Measurements from ENCODE around the gene CDC42SE2. TPM values are rescaled to one million over a fixed set of nuclear protein-coding genes. Genes with fewer than 3 reads are reported as not detected.

The CDC42SE2 gene
- total RNA-seq, 1 experiment from 2014 or later = 22.5 TPM

DNA sequence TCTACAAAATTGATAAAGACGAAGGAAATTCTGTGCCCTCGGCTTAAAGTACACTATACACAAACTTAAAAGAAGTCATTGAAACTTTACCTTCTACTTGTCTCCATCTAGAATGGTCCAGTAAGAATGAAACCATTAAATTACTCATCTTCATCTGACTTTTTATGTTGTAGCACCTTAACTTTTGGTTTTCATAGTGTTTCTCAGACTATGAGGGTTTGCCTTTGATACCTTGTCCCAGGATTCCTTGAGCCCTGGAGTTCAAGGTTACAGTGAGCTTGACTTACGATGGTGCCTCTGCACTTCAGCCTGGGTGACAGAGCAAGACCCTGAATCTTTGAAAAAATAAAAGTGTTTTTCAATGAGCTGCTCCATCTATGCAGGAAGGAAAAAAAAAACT is 132.2 kb downstream of the CDC42SE2 start:
- no peak overlapping the region for H3K4me3 Mint-ChIP-seq
- H3K27ac Mint-ChIP-seq = no peak overlapping the region
- ATAC-seq (no peak), DNase-seq (ENCODE audit: low spot score) (no peak)
- ChIA-PET POLR2A (no interaction called here), CTCF (interaction anchor here (1.0 kb wide), 1 partner anchor 14 kb away, joined by 4 read pairs; no protein-coding TSS in a partner anchor)
- TF ChIP-seq SMAD4 (CRISPR knock-in tag; IDR thresholded peaks at IDR 0.05) = no peak
- TF ChIP-seq RORB (CRISPR knock-in tag; IDR thresholded peaks at IDR 0.05) = no peak
- TF ChIP-seq CTCF (IDR thresholded peaks at IDR 0.05) = no peak
- TF ChIP-seq ATF1 (CRISPR knock-in tag; IDR thresholded peaks at IDR 0.05) = no peak
- no peak for TF ChIP-seq GTF2I (CRISPR knock-in tag; conservative IDR thresholded peaks at IDR 0.05)
- no peak for TF ChIP-seq CBFB (CRISPR knock-in tag; IDR thresholded peaks at IDR 0.05; ENCODE audit: low read depth)
- no peak for TF ChIP-seq ZNF423 (CRISPR knock-in tag; IDR thresholded peaks at IDR 0.05)
- TF ChIP-seq MYBL2 (CRISPR knock-in tag; IDR thresholded peaks at IDR 0.05) = no peak
- TF ChIP-seq TCF7 (CRISPR knock-in tag; IDR thresholded peaks at IDR 0.05; ENCODE audit: low read depth) = no peak
- no peak for TF ChIP-seq HMGA2 (CRISPR knock-in tag; IDR thresholded peaks at IDR 0.05)
- TF ChIP-seq AFF4 (CRISPR knock-in tag; IDR thresholded peaks at IDR 0.05; ENCODE audit: borderline replicate concordance) = no peak
- TF ChIP-seq, protein P1, sequence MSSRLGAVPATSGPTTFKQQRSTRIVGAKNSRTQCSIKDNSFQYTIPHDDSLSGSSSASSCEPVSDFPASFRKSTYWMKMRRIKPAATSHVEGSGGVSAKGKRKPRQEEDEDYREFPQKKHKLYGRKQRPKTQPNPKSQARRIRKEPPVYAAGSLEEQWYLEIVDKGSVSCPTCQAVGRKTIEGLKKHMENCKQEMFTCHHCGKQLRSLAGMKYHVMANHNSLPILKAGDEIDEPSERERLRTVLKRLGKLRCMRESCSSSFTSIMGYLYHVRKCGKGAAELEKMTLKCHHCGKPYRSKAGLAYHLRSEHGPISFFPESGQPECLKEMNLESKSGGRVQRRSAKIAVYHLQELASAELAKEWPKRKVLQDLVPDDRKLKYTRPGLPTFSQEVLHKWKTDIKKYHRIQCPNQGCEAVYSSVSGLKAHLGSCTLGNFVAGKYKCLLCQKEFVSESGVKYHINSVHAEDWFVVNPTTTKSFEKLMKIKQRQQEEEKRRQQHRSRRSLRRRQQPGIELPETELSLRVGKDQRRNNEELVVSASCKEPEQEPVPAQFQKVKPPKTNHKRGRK (CRISPR knock-in tag; IDR thresholded peaks at IDR 0.05; ENCODE audit: borderline replicate concordance) = no peak
- no peak for TF ChIP-seq ZNF121 (CRISPR knock-in tag; IDR thresholded peaks at IDR 0.05)
- TF ChIP-seq, protein P2, sequence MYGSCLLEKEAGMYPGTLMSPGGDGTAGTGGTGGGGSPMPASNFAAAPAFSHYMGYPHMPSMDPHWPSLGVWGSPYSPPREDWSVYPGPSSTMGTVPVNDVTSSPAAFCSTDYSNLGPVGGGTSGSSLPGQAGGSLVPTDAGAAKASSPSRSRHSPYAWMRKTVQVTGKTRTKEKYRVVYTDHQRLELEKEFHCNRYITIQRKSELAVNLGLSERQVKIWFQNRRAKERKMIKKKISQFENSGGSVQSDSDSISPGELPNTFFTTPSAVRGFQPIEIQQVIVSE (CRISPR knock-in tag; IDR thresholded peaks at IDR 0.05; ENCODE audit: borderline replicate concordance) = no peak
- TF ChIP-seq, protein P3, sequence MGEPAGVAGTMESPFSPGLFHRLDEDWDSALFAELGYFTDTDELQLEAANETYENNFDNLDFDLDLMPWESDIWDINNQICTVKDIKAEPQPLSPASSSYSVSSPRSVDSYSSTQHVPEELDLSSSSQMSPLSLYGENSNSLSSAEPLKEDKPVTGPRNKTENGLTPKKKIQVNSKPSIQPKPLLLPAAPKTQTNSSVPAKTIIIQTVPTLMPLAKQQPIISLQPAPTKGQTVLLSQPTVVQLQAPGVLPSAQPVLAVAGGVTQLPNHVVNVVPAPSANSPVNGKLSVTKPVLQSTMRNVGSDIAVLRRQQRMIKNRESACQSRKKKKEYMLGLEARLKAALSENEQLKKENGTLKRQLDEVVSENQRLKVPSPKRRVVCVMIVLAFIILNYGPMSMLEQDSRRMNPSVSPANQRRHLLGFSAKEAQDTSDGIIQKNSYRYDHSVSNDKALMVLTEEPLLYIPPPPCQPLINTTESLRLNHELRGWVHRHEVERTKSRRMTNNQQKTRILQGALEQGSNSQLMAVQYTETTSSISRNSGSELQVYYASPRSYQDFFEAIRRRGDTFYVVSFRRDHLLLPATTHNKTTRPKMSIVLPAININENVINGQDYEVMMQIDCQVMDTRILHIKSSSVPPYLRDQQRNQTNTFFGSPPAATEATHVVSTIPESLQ (CRISPR knock-in tag; IDR thresholded peaks at IDR 0.05) = no peak
- no peak for TF ChIP-seq ZMAT4 (CRISPR knock-in tag; IDR thresholded peaks at IDR 0.05)
- TF ChIP-seq ZBTB43 (CRISPR knock-in tag; IDR thresholded peaks at IDR 0.05) = no peak
- no peak for TF ChIP-seq NR1H2 (CRISPR knock-in tag; IDR thresholded peaks at IDR 0.05)
- TF ChIP-seq TEAD4 (CRISPR knock-in tag; IDR thresholded peaks at IDR 0.05) = no peak
- TF ChIP-seq TEAD1 (CRISPR knock-in tag; IDR thresholded peaks at IDR 0.05) = no peak
- H3K4me1 Mint-ChIP-seq = no peaks in the 10 kb centered on the region
- H3K9me3 Mint-ChIP-seq = no peaks in the 10 kb centered on the region
- H3K36me3 Mint-ChIP-seq = peaks cover 42% of the 10 kb centered on the region
- H3K27me3 Mint-ChIP-seq (ENCODE audit: low read depth) = no peaks in the 10 kb centered on the region
